OCI-LY7 (cell line): ENCODE data around the gene AEBP2.

Source experiments
- CTCF ChIP-seq: fragments of 200-600 bp; sonication (generic); conservative IDR thresholded peaks from 2 replicates; pipeline ENCODE4 v1.5.1; 2014; ENCODE audit warnings: mild to moderate bottlenecking, antibody characterized with exemption, low read length, moderate library complexity, mixed read lengths
- EZH2phosphoT487 ChIP-seq: fragments of 200-600 bp; sonication (generic); IDR thresholded peaks from 2 replicates; pipeline ENCODE4 v1.6.1; 2018; ENCODE audit warnings: low read depth, borderline replicate concordance, mild to moderate bottlenecking, mixed run types, antibody characterized with exemption, low read length, moderate library complexity, mixed read lengths

DNA sequence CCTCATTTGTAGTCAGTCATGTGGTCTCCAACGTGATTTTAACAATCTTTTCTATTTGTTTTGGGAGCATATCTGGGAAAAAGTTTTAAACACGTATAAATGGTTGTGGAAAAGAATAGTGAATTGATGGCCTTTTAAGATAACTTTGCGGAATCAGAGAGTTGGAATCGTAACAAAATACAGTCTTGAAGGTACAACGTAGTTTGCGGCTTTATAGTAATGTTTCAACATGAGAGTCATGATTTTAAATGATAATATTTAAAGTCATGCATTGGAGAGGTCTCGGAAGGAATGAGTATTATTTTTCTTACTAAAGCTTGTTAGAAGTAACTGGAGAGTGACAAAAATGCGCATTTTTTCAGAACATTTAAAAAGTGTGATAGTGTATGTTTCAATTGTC, 1.6 kb downstream of the AEBP2 start:
- TF ChIP-seq CTCF (no peak), EZH2phosphoT487 (no peak)
